Measurements from ENCODE around the gene CGREF1. TPM values are rescaled to one million over a fixed set of nuclear protein-coding genes. Genes with fewer than 3 reads are reported as not detected.

Gene CGREF1
- total RNA-seq, 4 donors from 2014 or later, result 1.3 to 9.3 (median 5.5) TPM

- ATAC-seq (ENCODE audit: low FRiP score) (peak; percentile 5), DNase-seq (ENCODE audit: low spot score) (no peak)
- TF ChIP-seq CTCF (IDR thresholded peaks at IDR 0.05), result no peak
Observed at GRCh38 chr2:27070653-27071276, 48.2 kb downstream of the CGREF1 start.

GRCh38 chr2:27069961-27070618 lies 48.8 kb downstream of the CGREF1 start:
- no peak for TF ChIP-seq CTCF (IDR thresholded peaks at IDR 0.05)
- ATAC-seq (ENCODE audit: low FRiP score), result no peak
- DNase-seq (ENCODE audit: low spot score), result no peak

GRCh38 chr2:27069436-27069835 lies 49.5 kb downstream of the CGREF1 start:
- TF ChIP-seq CTCF (IDR thresholded peaks at IDR 0.05), result no peak
- ATAC-seq (ENCODE audit: low FRiP score), result no peak

GRCh38 chr2:27067385-27067784 lies 51.5 kb downstream of the CGREF1 start:
- no peak for TF ChIP-seq CTCF (IDR thresholded peaks at IDR 0.05)
- DNase-seq (ENCODE audit: low spot score), result no peak
- ATAC-seq (ENCODE audit: low FRiP score), result no peak

More at GRCh38 chr2:27069436-27069835, 49.5 kb downstream of the CGREF1 start:
- no peak for DNase-seq (ENCODE audit: low spot score)

GRCh38 chr2:27065128-27065527 lies 53.8 kb downstream of the CGREF1 start:
- DNase-seq (ENCODE audit: low spot score) (no peak), ATAC-seq (ENCODE audit: low FRiP score) (no peak)
- no peak for TF ChIP-seq CTCF (IDR thresholded peaks at IDR 0.05)

- no peak for ATAC-seq (ENCODE audit: low FRiP score)
Observed at GRCh38 chr2:27060323-27060722, 58.6 kb downstream of the CGREF1 start.

More at GRCh38 chr2:27060323-27060722, 58.6 kb downstream of the CGREF1 start:
- no peak for DNase-seq (ENCODE audit: low spot score)
- no peak for TF ChIP-seq CTCF (IDR thresholded peaks at IDR 0.05)

Measured in omental fat pad (tissue), 4 donors.